CD4-positive, alpha-beta T cell treated with Interleukin-1 beta for 1 hour (primary cell): Measurements from ENCODE around the gene ARHGAP10.
"Not testable (repeated sequence)": the region's sequence is repeated elsewhere in the genome, so short reads cannot be mapped to it uniquely, and the experiment has no call there.

Experiments used
- DNase-seq, 2 donors: peaks; one replicate each; pipeline ENCODE4 v3.0.0-alpha.2; 2020 to 2022

ARHGAP10 gene

DNA sequence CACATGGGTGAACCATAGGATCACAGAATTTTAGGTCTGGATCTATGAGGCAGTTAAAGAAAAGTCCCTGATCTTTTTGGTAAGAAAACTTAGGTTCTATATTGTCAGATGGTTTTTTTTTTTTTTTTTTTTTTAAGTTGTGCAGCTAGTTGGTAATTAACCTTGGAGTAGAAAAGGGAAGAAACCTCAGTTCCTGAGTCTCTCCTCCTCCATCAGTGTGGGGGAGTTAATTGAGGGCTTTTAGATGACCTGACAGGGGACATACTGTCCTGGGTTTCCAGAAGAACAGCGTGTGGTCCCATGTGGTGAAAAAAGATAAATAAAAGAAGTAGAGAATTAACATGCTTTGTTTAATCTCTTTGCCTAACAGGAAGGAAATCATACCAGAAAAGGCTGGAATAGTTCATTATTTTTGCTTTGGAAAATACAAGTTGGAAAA is 123.7 kb downstream of the ARHGAP10 start:
- no peak for DNase-seq

DNA sequence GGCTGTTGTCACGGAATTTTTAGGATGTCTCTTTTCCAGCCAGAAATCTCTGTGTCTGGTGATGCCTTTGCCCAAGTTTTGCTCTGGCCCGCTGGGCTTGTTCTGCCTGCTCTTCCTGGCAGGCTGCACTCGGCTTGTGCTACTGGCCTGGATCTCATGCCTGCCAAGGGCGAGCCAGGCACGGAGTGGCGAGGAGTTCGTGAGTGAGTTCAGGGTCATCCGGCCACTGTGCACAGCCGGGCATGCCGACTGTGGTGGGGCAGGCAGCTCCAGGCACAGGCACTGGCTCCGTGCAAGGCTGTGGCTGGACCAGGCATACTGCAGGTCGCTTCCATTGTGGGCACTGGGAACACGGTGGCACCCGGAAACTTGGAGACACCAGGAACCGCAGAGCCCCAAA is 129.1 kb downstream of the ARHGAP10 start:
- no peak for DNase-seq

DNA sequence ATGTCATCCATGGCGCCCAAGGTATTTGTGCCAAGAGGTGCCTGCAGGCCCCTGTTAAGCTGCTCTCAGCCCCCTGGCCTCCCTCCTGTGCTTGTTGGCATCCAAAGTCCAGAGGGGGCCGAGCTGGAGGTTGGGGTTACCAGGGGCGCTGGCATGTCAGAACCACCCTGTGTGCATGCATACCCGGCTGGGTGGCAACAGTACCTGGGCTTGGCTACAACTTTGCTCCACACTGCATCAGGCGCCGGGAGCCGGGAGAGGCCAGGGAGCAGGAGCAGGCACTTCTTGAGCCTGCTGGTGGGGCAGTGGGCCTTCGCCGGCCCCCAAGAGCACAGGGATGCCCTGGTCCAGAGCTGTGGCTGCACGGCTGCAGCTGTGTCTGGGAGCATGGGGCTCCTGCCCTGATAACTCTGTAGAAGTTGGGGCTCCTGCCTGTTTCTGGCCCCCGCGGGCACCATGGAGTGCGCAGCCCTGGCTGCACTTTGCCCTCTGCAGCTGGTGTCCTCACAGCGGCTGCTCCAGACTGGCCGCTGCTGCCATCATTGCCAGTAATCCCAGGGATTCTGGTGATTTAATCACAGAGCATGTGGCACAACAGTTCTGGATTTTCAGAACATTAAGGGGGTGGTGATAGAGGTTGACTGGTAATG is 130.3 kb downstream of the ARHGAP10 start:
- DNase-seq, result no peak

DNA sequence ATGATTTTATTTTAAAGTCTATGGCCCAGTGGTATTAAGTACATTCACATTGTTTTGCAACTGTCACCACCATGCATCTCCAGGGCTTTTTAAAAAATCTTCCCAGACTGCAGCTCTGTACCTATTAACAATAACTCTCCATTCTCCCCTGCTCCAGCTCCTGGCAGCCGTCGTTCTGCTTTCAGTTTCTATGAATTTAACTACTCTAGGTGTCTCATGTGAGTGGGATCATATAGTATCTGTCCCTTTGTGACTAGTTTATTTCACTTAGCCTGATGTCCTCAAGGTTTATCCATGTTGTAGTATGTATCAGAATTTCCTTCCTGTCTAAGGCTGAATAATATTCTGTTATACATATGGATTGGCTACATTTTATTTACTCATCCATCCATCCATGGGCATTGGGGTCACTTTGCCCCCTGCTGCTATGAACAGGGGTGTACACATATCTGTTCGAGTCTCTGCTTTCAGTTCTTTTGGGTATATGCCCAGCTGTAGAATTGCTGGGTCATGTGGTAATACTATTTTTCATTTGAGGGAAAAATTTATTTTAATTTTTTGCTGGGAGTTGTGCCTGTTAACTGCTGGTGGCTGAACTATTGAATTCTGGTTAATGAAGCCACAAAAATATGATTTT is 131.3 kb downstream of the ARHGAP10 start:
- no peak for DNase-seq

DNA sequence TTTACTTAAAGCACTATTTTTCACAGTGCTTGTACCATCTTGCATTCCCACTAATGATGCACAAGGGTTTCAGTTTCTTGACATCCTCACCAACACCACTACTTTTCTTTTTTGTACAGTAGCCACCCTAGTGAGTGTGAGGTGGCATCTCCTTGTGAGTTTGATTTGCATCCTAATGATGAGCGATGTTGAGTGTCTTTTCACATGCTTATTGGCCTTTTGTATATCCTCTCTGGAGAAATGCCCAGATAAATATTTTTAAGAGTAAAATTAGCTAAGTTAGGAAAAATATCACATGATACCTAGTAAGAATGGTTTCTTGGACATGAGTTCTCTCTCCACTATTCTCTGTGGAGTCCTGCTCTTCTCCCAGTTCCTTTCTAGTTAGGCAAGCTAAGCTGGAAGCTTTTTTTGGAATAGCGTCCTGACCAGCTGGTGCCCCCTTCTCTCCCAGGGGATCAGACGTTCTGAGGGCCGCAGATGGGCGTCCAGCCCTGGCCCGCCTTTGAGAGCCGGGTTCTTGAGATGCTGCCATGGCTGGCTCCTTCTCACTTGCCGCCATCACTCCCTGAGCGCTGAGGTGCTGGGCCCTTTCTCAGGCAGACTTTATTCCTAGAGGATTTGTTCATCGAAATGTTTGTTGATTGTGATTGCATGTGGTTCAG is 132.1 kb downstream of the ARHGAP10 start:
- DNase-seq, result no peak

DNA sequence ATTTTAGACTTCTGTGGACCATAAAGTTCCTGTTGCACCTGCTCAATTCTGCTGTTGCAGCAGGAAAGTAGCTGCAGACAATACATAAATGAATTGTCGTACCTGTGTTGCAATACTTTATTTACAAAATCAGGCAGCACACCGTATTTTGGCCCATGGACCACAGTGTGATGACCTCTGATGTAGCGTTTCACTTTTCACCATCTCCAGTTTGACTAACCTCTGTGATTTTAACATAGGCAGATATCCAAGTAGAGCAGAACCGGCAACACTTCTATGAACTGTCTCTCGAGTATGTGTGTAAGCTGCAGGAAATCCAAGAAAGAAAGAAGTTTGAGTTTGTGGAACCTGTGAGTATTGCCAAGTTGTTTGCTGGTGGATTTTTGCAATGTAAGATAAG is 132.7 kb downstream of the ARHGAP10 start:
- DNase-seq, result no peak

DNA sequence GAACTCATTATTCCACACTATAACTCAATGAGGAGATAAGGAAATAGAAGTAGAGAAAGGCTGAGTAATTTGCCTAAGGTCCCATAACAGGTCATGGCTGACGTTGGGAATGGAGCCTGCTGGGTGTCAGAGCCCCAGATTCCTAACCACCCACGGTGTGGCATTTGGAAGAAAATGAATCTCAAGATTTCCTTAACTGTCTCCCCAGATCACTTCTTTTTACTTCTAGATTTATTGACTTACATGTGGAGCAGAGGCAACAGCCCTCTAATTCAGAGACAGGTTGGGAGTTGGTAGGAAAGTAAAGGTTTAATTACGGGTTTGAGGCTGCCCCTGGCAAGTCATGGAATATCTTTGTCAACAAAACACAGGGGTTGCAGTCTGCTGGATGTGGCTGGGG is 134.0 kb downstream of the ARHGAP10 start:
- no peak for DNase-seq

DNA sequence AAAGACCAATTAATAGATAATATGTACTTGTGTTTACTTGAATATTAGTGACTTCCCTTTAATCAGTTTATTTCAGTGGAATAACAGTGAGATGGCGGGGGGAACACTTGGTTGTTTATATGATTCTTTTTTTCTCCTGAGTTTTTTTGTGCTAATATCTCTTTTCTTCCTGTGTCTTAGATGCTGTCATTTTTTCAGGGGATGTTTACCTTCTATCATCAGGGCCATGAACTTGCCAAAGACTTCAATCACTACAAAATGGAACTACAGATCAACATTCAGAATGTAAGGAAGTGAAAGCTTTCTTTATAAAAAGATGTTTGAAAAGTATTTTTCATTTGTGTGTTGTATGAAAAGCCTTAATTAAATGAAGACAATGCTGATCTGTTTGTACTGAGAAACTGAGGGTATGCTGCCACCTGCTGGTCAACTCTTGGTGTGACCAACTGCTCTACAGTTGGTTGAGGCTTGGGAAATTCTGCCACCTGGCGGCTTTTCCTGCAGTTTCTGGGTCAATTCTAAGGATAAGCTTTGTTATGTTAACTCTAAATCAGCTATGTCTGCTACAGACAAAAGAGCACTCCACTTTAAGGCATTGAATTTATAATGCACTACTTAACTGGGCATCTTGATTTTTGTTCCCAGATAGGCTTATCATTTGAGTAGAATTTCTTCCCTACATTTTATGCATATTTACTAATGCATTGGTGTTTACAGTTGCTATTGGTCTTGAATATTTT is 134.8 kb downstream of the ARHGAP10 start:
- peak; percentile 85 to 90 for DNase-seq

DNA sequence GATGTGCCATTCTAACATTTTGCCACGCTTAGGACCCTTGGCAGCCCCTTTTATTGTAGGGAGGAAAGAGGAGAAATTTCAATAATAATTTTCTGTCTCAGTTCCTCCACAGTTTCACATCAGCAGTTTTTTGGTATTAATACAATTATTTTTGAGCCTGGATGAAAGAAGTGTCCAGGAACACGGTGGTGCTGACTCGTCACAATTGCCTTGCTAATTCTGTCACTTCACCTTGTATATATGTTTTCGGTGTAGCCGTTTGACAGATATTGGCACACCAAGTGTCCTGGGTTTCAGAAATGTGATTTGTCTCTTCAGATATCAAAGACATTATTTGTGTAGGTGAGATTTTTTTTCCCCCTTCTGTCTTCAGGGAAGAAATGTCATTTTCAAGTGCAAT is 142.2 kb downstream of the ARHGAP10 start:
- DNase-seq, result no peak

DNA sequence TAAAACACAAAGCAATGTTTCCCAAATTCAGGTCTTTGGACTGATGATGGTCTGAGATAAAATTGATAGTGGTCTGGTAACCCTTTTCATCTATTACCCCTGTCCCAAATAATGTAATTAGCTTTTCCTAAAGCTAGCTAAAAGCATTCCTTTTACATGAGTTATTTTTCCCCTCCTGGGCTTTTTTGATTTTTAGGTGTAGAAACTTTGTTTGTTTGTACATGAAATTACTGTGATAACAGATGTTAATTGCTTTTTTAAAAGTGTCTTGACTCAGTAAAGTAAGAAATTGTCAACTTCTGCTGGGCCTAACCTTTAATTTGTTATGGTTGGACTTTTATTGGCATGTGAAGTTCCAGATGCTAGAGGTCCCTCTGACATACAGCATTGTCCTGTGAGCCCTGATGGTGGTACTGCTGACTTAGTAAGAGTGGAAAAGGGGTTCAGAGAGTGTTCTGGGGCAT is 145.5 kb downstream of the ARHGAP10 start:
- no peak for DNase-seq

DNA sequence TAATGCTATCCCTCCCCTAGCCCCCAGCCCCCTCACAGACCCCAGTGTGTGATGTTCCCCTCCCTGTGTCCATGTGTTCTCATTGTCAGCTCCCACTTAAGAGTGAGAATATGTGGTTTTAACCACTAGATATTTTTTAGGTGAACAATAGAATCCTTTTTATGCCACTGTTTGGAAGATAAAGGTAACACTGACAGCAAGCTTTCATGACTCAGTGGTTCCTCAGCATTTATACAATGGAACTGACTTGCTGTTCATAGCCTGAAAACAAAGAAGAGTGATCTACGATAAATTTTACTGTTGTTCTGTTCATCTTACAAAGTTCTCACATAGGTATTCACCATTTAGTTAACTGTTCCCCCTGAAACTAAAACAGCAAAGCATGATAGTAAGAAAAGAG is 147.8 kb downstream of the ARHGAP10 start:
- DNase-seq, result no peak

DNA sequence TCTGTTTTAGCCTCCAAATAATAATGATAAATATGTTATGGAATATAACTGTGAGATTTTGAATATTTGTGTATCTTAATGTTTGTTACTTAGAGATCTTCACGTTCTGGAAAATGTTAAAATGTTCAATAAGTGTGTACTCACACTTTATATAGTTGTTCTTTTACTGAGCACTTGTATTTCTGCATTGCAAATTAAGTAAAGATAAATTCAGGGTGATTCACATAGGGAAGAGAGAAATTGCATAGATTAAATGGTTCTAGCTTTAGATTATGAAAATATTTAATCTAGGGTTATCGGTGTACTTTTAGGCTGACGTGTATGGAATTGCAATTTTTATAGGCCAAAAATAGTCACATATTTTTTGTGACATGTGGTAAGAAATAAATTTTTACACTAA is 148.6 kb downstream of the ARHGAP10 start:
- no peak for DNase-seq

DNA sequence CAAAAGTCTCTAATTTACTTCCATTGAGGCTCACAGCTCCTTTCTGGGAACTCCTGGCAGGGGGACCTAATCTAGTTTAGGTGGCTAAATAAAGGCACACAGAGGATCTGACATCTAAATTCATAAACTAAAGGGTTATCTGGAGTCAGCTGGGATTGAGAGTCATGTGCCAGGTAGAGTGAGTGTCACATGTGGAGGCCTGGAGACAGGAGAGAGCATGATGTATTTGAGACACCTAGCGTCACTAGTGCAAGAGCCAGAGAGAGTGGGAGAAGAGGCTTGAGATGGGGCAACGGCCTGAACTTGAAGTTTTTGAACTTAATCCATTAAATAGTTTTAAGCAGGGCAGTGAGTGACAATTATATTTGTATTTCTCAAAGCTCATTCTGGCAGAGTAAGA is 152.6 kb downstream of the ARHGAP10 start:
- no peak for DNase-seq

DNA sequence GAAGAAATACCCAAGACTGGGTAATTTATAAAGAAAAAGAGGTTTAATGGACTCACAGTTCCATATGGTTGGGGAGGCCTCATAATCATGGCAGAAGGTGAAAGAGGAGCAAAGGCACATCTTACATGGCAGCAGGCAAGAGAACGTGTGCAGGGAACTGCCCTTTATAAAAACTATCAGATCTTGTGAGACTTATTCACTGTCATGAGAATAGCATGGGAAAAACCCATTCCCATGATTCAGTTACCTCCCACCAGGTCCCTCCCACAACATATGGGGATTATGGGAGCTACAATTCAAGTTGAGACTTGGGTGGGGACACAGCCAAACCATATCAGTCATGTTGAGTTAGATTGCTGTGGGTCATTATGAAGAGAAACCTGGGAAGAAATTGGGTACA is 153.3 kb downstream of the ARHGAP10 start:
- DNase-seq, result not testable (repeated sequence)

DNA sequence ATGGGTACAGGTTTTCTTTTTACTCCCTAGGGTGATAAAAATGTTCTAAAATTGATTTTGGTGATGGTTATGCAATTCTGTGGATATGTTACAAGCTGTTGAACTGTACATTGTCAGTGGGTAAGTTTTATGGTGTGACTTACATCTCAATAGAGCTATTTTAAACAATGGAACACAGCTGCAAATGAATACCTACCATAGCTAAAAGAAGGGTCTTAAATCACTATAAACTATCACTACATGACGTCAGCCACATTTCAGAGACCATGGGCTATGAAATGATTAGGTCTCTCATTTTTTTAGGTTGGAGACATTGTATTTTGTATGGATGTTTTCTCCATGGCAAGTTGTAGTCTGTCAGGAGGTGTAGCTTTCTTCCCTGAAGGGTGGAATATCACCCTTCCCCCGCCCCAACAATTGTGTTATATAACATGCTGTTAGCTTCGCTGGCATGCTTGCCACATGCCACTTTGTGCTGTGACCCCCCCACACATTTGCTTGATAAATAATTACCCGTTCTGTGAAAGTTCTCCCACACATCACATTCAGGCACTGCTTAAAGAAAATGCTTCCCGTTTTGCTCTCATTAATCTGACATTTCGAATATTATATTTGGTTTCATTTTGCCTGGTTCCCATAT is 159.7 kb downstream of the ARHGAP10 start:
- DNase-seq, result no peak

DNA sequence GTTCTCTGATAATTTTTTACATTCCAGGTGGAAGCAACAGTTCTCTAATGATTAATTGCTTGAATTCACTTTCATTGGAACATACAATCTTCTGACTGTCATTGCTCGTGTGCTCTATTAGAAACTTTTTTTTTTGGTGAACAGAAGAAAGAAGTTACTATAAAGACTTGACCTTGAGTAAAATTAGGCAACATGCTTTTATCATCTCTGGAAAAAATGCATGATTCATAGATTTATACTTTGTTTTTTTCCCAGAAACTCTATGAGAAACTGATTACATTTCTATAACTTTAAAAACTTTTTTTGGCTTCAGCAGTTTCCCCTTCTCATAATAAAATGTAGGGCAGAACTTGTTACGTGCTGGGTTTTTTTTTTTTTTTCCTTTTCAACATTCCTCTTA is 167.6 kb downstream of the ARHGAP10 start:
- no peak for DNase-seq

DNA sequence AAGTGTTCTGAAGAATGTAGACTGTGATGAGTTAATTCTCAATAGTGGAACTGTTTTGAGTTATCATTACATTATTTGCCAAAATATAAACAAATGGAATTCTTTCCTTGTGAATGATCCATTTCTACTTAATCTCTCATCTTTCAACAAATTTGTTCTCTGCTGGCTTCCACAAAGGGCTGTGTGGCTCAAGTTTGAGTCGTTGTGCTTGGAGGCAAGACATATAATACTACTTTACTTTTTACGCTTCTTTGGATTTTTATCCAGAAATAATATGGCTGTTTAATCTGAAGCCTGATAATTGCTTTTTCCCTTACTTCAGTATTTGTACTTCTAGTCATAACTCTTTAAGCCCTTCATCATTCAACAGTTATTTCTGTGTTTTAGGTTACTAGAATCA is 169.5 kb downstream of the ARHGAP10 start:
- no peak for DNase-seq

DNA sequence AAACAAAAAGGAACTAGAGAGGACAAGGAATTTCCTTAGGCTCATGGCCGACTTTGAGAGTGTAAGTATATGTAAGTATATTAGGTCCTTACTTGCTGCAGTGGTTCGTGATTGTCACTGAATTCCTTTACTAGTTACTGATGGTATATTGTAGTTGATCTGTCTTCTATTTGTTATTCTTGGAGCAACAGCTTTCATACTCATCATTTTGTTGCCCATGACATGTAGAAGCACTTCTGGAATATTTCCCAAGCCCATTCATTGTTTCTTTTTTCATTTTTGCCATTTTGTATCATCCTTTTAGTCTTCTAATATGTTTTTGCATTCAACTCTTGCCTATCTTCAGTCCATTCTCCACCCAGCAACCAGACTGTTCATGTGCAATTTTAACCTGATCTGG is 170.0 kb downstream of the ARHGAP10 start:
- DNase-seq, result no peak

DNA sequence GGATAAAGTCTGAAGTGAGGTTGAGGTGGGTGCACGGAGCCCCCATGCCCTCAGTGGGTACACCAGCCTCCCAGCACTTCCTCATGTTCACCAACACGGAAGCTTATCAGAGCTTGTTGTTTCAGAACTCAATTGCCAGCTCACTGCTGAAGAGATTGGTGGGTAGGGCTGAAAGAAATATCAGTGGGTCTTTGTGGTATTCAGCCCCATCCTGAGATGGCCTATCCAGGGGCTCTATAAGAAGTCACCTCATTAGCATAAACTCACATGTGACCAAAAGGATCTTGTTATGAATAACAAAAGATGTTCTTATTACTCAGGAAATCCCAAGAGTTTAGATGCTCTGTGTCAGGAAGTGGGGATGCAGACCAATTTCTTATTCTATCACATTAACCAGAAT is 177.3 kb downstream of the ARHGAP10 start:
- no peak for DNase-seq

DNA sequence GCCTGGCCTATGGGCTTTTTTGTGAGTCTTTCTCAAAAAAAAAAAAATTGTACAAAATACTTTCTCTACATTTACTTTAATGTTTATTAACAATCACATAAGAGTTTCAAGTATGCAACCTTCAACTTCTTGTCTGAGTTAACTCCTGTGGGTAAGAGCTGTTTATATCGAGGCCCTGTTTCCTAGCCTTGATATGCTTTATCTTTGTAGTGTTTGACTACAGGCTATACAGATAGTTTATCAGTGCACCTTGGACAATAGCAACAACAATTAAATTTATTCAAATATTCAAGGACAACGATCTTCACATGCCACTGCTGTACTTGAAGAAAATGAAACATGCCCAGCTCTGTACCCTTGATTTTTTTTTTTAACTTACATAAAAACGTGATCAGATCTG is 178.4 kb downstream of the ARHGAP10 start:
- no peak for DNase-seq

DNA sequence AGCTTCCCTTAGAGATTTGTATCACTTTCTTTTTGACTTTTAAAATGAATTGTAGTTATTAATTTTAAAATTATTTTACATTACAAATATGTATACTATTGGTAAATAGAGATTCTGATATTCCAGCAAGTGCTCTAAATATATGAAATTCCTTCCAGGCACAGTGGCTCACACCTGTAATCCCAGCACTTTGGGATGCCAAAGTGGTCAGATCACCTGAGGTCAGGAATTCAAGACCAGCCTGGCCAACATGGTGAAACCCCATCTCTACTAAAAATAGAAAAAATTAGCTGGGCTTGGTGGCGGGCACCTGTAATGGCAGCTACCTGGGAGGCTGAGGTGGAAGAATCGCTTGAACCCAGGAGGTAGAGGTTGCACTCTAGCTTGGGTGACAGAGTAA is 180.2 kb downstream of the ARHGAP10 start:
- DNase-seq, result not testable (repeated sequence)

DNA sequence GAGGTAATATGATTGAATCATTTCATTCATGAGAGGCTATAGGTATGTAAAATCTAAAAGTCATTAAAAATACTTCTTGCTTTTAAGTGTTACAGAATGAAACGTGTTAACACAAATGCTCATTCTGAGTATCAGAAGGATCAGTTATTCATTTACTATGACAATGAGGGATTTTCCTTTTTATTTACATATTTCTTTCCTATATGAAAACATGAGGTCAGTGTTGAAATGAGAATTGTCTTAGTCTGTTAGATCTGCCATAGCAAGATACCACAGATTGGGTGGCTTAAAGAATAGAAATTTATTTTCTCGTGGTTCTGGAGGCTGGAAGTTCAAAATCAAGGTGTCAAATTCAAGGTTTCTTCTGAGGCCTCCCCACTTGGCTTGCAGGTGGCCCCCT is 181.2 kb downstream of the ARHGAP10 start:
- DNase-seq, result no peak

DNA sequence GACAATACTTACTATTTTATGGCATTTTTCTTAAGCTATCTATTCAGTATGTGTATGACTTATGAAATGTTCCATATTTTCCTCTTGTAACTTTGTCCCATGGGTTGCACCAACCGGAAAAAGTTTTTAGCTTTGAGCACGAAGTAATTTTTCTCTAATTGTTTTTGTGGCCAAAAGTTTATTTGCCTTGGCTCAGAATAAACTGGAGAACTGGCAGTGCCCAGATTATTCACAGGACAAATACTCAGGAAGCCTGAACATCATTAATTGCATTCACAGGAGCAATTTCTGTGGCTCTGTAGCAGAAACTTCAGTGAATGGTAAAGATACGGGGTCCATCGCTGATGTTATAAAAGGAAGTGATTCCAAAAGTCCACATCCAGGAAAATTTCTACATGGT is 184.5 kb downstream of the ARHGAP10 start:
- no peak for DNase-seq
